Neural progenitor cell (in vitro differentiated cells): Measurements from ENCODE around the gene PPP2R2B.

Source experiments
- EZH2phosphoT487 ChIP-seq: fragments of 200-600 bp; sonication (generic); IDR thresholded peaks from 2 replicates; pipeline ENCODE4 v1.6.1; 2017; ENCODE audit warnings: antibody characterized with exemption
- TF ChIP-seq, protein P1 (sequence below): fragments of 200-600 bp; sonication (generic); IDR thresholded peaks from 2 replicates; pipeline ENCODE4 v1.5.1; 2017; ENCODE audit warnings: antibody characterized with exemption, mild to moderate bottlenecking

DNA sequence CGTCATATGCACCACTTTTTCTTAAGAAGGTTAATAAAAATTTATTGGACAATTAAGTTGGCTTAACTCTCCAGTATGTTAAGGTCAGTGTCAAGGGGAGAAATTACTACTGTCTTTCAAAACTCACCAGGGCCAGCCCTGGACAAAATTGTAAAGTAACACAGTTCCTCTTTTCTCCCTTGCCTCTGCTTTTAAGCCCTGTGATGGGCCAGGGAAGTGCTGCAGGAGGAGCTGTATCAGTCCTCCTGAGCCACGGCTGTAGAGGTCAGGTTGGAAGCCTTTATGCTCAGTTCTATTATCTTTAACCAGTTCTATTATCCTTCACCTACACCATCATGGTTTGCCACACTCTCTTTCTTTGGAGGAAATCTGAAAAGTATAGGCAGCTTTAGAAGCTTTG, 11.5 kb upstream of the PPP2R2B start:
- TF ChIP-seq EZH2phosphoT487 = no peak
- TF ChIP-seq, protein P1, sequence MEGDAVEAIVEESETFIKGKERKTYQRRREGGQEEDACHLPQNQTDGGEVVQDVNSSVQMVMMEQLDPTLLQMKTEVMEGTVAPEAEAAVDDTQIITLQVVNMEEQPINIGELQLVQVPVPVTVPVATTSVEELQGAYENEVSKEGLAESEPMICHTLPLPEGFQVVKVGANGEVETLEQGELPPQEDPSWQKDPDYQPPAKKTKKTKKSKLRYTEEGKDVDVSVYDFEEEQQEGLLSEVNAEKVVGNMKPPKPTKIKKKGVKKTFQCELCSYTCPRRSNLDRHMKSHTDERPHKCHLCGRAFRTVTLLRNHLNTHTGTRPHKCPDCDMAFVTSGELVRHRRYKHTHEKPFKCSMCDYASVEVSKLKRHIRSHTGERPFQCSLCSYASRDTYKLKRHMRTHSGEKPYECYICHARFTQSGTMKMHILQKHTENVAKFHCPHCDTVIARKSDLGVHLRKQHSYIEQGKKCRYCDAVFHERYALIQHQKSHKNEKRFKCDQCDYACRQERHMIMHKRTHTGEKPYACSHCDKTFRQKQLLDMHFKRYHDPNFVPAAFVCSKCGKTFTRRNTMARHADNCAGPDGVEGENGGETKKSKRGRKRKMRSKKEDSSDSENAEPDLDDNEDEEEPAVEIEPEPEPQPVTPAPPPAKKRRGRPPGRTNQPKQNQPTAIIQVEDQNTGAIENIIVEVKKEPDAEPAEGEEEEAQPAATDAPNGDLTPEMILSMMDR = no peak
